ENCODE measurements around the gene CSNK2B. TPM values are rescaled to one million over a fixed set of nuclear protein-coding genes. Genes with fewer than 3 reads are reported as not detected.
A peak's percentile ranks its signal among the peaks of the same experiment; 100 is the strongest.

Gene CSNK2B
- polyA plus RNA-seq, 2 of the 4 experiments (the other 2 are of a cell fraction) = 41.8 to 141 TPM

GRCh38 chr6:31702405-31702818, 36.5 kb downstream of the CSNK2B start:
- peak overlapping the region; percentile 72 for H3K4me3 ChIP-seq
- FAIRE-seq = no peak
- ATAC-seq = peak; percentile 5 to 16; a peak in 3 of 6 replicates
- peak overlapping the region; percentile 81 for H3K4me2 ChIP-seq
- no peak for DNase-seq (ENCODE audit: low read depth in 1 of 2, low spot score in 1 of 2)
- H3K9me3 ChIP-seq = no peaks in the 10 kb centered on the region
- H3K4me1 ChIP-seq = peaks cover 13% of the 10 kb centered on the region; the same call in 2 of the 3 replicates
- POLR2A ChIA-PET = interaction anchor here (1.2 kb wide), 3 partner anchors 27 to 160 kb away, joined by 3 to 4 read pairs (median 4); partner anchors contain the start of genes DDAH2, MSH5 and NEU1
- H3K27ac ChIP-seq = peak overlapping the region; percentile 84 to 92
- CTCF ChIA-PET = interaction anchor here (1.5 to 3.1 kb wide), 2 partner anchors 9 to 128 kb away, joined by 3 to 9 read pairs; no protein-coding TSS in a partner anchor
- 13% methylated on average over 10 of the region's 10 CpGs for WGBS (ENCODE audit: missing lambda C conversion rate)
- TF ChIP-seq HES2 (IDR thresholded peaks at IDR 0.05) = no peak
- TF ChIP-seq POLR2A (IDR thresholded peaks at IDR 0.05; ENCODE audit: low read length) = no peak
- no peak for TF ChIP-seq REST (IDR thresholded peaks at IDR 0.05)
- TF ChIP-seq BCL3 (IDR thresholded peaks at IDR 0.05) = no peak
- no peak for TF ChIP-seq NPAS2 (CRISPR knock-in tag; IDR thresholded peaks at IDR 0.05; ENCODE audit: borderline replicate concordance)
- TF ChIP-seq FOSL2 (IDR thresholded peaks at IDR 0.05) = no peak
- no peak for TF ChIP-seq FOSL2 (CRISPR knock-in tag; IDR thresholded peaks at IDR 0.05)
- TF ChIP-seq ESRRA (IDR thresholded peaks at IDR 0.05; ENCODE audit: borderline replicate concordance, low read length) = no peak
- no peak for TF ChIP-seq RAD21 (conservative IDR thresholded peaks at IDR 0.05 in 1 of 2, IDR thresholded peaks at IDR 0.05 in 1 of 2)
- TF ChIP-seq FOXS1 (CRISPR knock-in tag; IDR thresholded peaks at IDR 0.05) = no peak
- TF ChIP-seq ZC3H11A (IDR thresholded peaks at IDR 0.05) = no peak
- no peak for TF ChIP-seq RARB (CRISPR knock-in tag; IDR thresholded peaks at IDR 0.05)
- TF ChIP-seq EP300 (IDR thresholded peaks at IDR 0.05) = no peak
- no peak for TF ChIP-seq RCOR1 (IDR thresholded peaks at IDR 0.05; ENCODE audit: low read depth, low read length)
- no peak for TF ChIP-seq KDM5A (IDR thresholded peaks at IDR 0.05)
- no peak for TF ChIP-seq RNF2 (IDR thresholded peaks at IDR 0.05; ENCODE audit: borderline replicate concordance, low read depth)
- no peak for TF ChIP-seq USF2 (IDR thresholded peaks at IDR 0.05)
- TF ChIP-seq JUN (IDR thresholded peaks at IDR 0.05) = no peak

- Histone ChIP-seq H3K4me1 (peaks cover 13% of the 10 kb centered on the region; the same call in 2 of the 3 replicates), H3K4me2 (peak within 1 kb of the TSS; percentile 81), H3K4me3 (peak within 1 kb of the TSS; percentile 72), H3K9me3 (no peaks in the 10 kb centered on the region), H3K27ac (peak within 1 kb of the TSS; percentile 84 to 92)
- WGBS (ENCODE audit: missing lambda C conversion rate) = under 1% methylated on average over 38 of the region's 54 CpGs
- ChIA-PET CTCF (interaction anchor here (0.7 to 3.1 kb wide), 6 partner anchors 9 to 187 kb away, joined by 3 to 9 read pairs (median 4); no protein-coding TSS in a partner anchor), POLR2A (interaction anchor here (0.5 to 1.6 kb wide), 9 partner anchors 22 to 398 kb away, joined by 3 to 7 read pairs (median 4); partner anchors contain the start of genes DDAH2, HSPA1B, MSH5 and NEU1)
- peak; percentile 97 to 98 for ATAC-seq
- no peak for FAIRE-seq
- peak; percentile 97 for DNase-seq (ENCODE audit: low read depth in 1 of 2, low spot score in 1 of 2)
- TF ChIP-seq JUN (IDR thresholded peaks at IDR 0.05) (peak; percentile 43 to 73; a peak in 3 of 5 replicates), CBX8 (IDR thresholded peaks at IDR 0.05) (no peak), CTCF (IDR thresholded peaks at IDR 0.05) (no peak), BCL3 (IDR thresholded peaks at IDR 0.05) (peak; percentile 86; the same call in 2 of the 3 replicates), PHF8 (IDR thresholded peaks at IDR 0.05; ENCODE audit: borderline replicate concordance, low read depth) (peak; percentile 96), HDAC2 (IDR thresholded peaks at IDR 0.05) (no peak), POLR2A (IDR thresholded peaks at IDR 0.05; ENCODE audit: low read length) (peak; percentile 80), EHMT2 (IDR thresholded peaks at IDR 0.05; ENCODE audit: low read depth) (no peak), RNF2 (IDR thresholded peaks at IDR 0.05; ENCODE audit: borderline replicate concordance, low read depth) (no peak), CBX2 (IDR thresholded peaks at IDR 0.05; ENCODE audit: borderline replicate concordance, low read depth) (no peak), SMC3 (IDR thresholded peaks at IDR 0.05) (no peak), CEBPB (IDR thresholded peaks at IDR 0.05) (peak; percentile 90 to 99)
These were observed 37.2 kb downstream of the CSNK2B start, which contains the start of gene ABHD16A for GRCh38 chr6:31702819-31703716. ABHD16A (minus strand) TSS chr6:31703324; CDS start chr6:31703281, 43 bp downstream.
